IMR-90 (cell line): ENCODE results near the gene PTGES.

Source experiments
- CEBPB ChIP-seq: IDR thresholded peaks from 2 replicates; pipeline ENCODE4 v1.6.1; 2012; ENCODE audit warnings: low read depth, low read length, improper control_type of control experiment
- CTCF ChIP-seq: conservative IDR thresholded peaks from 2 replicates; pipeline ENCODE4 v1.5.1; 2012; ENCODE audit warnings: mild to moderate bottlenecking, low read depth, low read length, improper control_type of control experiment
- FOS ChIP-seq: fragments of 150-350 bp; IDR thresholded peaks from 2 replicates; pipeline ENCODE4 v1.6.1; 2016; ENCODE audit warnings: low read depth, low read length
- MAFK ChIP-seq: IDR thresholded peaks from 2 replicates; pipeline ENCODE4 v1.6.1; 2012; ENCODE audit warnings: low read depth, low read length, improper control_type of control experiment
- MAZ ChIP-seq: IDR thresholded peaks from 2 replicates; pipeline ENCODE4 v1.6.1; 2012; ENCODE audit warnings: low read depth, mild to moderate bottlenecking, low read length, improper control_type of control experiment, moderate library complexity, borderline replicate concordance
- MXI1 ChIP-seq: IDR thresholded peaks from 2 replicates; pipeline ENCODE4 v1.6.1; 2012; ENCODE audit warnings: low read depth, mild to moderate bottlenecking, low read length, moderate library complexity, borderline replicate concordance
- NFE2L2 ChIP-seq: fragments of 150-350 bp; IDR thresholded peaks from 2 replicates; pipeline ENCODE4 v1.6.1; 2016; ENCODE audit warnings: low read depth, mild to moderate bottlenecking, low read length
- POLR2A ChIP-seq: IDR thresholded peaks from 2 replicates; pipeline ENCODE4 v1.6.1; 2012; ENCODE audit warnings: mild to moderate bottlenecking, low read depth, low read length
- RAD21 ChIP-seq: IDR thresholded peaks from 2 replicates; pipeline ENCODE4 v1.6.1; 2012; ENCODE audit warnings: low read length, improper control_type of control experiment
- RCOR1 ChIP-seq: IDR thresholded peaks from 2 replicates; pipeline ENCODE4 v1.6.1; 2012; ENCODE audit warnings: mild to moderate bottlenecking, low read length, improper control_type of control experiment; ENCODE audit not compliant: insufficient replicate concordance
- RFX5 ChIP-seq: IDR thresholded peaks from 2 replicates; pipeline ENCODE4 v1.8.0; 2012; ENCODE audit warnings: low read depth, mild to moderate bottlenecking, low read length, moderate library complexity
- SMC3 ChIP-seq: fragments of 150-350 bp; IDR thresholded peaks from 2 replicates; pipeline ENCODE4 v1.6.1; 2016; ENCODE audit warnings: low read depth, mild to moderate bottlenecking, antibody characterized with exemption, low read length, moderate library complexity
- USF2 ChIP-seq: fragments of 150-350 bp; IDR thresholded peaks from 2 replicates; pipeline ENCODE4 v1.6.1; 2017; ENCODE audit warnings: mild to moderate bottlenecking, antibody characterized with exemption, low read length, low read depth
- TF ChIP-seq, protein P1 (sequence below): fragments of 150-350 bp; IDR thresholded peaks from 2 replicates; pipeline ENCODE4 v1.6.1; 2016; ENCODE audit warnings: low read depth, mild to moderate bottlenecking, low read length, moderate library complexity, borderline replicate concordance

DNA sequence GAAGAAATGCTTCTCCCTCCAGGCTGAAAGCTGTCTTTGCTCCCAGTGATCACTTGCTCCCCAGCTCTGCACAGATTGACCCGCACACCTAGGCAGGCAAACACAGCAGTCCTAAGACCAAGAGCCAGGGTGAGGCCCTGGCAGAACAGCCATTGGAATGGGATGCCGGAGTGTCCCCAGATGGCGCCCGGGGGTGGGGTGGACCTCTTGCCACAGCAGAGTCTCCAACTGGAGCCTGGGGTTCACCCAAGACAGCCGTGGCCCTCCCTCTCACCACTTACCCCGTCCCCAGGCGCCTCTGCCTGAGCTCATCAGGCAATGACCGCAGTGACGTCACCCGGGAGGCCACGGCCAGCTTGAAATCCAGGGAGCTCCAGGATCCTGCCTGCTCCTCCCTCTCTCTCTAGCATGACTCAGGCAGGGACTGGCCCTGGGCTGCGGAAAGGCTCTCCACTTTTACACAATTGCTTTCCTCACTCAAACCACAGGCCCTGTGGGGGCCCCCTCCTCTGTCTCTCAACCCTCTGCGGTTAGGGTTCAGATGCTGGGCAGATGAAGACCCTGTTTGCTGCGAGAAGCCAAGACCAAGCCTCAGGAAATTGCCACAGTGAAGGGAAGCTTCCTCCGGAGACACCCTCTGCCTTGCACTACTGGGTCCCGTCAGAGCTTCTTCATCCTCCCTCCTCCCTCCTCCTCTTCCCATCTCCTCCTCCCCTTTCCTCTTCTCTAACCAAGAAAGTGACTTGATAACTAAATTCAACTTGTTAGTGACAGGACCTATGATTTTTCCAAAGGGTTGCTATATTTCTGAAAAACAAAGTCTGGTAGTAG is 24.3 kb upstream of the PTGES start:
- TF ChIP-seq FOS (peak; percentile 97), RAD21 (peak; percentile 30), POLR2A (peak; percentile 29), RFX5 (no peak), RCOR1 (peak; percentile 41), CTCF (no peak), MAFK (0 out of 2 replicates have a peak, but pooled peaks have one; percentile 4), CEBPB (peak; percentile 86), USF2 (no peak), SMC3 (peak; percentile 6; the same call in 1 of the 2 replicates), NFE2L2 (peak; percentile 77), MXI1 (no peak), MAZ (peak; percentile 98)
- TF ChIP-seq, protein P1, sequence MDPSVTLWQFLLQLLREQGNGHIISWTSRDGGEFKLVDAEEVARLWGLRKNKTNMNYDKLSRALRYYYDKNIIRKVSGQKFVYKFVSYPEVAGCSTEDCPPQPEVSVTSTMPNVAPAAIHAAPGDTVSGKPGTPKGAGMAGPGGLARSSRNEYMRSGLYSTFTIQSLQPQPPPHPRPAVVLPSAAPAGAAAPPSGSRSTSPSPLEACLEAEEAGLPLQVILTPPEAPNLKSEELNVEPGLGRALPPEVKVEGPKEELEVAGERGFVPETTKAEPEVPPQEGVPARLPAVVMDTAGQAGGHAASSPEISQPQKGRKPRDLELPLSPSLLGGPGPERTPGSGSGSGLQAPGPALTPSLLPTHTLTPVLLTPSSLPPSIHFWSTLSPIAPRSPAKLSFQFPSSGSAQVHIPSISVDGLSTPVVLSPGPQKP, result no peak
